Esophagus squamous epithelium (tissue), 5 donors: ENCODE results near the gene PIMREG. TPM values are rescaled to one million over a fixed set of nuclear protein-coding genes. Genes with fewer than 3 reads are reported as not detected.

Source experiments
- DNase-seq: peaks from one replicate; lab custom pipeline; 2025; lab: John Stamatoyannopoulos, UW
- H3K27ac ChIP-seq, 4 donors: fragments of 200-600 bp; sonication (generic); one replicate each; pipeline ENCODE4 v1.5.1; 2016 to 2019; ENCODE audit warnings: mild to moderate bottlenecking in 1 of 4
- H3K27me3 ChIP-seq, 4 donors: fragments of 200-600 bp; sonication (generic); 1 replicate in 3 of 4; 2 replicates in 1 of 4; pipeline versions ENCODE4 v1.5.1 to v1.6.0; 2017 to 2021; ENCODE audit warnings: antibody characterized with exemption in 1 of 4
- H3K36me3 ChIP-seq, 3 donors: fragments of 200-600 bp; sonication (generic); one replicate each; pipeline ENCODE4 v1.5.1; 2016 to 2019
- H3K4me1 ChIP-seq, 3 donors: fragments of 200-600 bp; sonication (generic); one replicate each; pipeline ENCODE4 v1.5.1; 2017 to 2019
- H3K4me3 ChIP-seq, 4 donors: fragments of 200-600 bp; sonication (generic); 1 replicate in 3 of 4; 2 replicates in 1 of 4; pipeline ENCODE4 v1.5.1; 2016 to 2019; ENCODE audit warnings: mild to moderate bottlenecking in 2 of 4, moderate library complexity in 1 of 4
- H3K9me3 ChIP-seq, 3 donors: fragments of 200-600 bp; sonication (generic); one replicate each; pipeline ENCODE4 v1.5.1; 2016 to 2019
- CTCF ChIP-seq, 6 experiments: fragments of 450-650 bp in 4 of 6; fragments of 200-600 bp in 2 of 6; sonication (generic) in 2 of 6; IDR thresholded peaks; one replicate each; pipeline ENCODE4 v1.5.1; 2016 to 2019; ENCODE audit warnings: antibody characterized with exemption in 6 of 6, mild to moderate bottlenecking in 4 of 6, moderate library complexity in 4 of 6
- POLR2A ChIP-seq, 4 donors: fragments of 450-650 bp; IDR thresholded peaks; one replicate each; pipeline ENCODE4 v1.6.1; 2017; ENCODE audit warnings: antibody characterized with exemption in 4 of 4, mild to moderate bottlenecking in 4 of 4, moderate library complexity in 3 of 4
- WGBS, 2 donors: methylation state at CpG; one replicate each; pipeline ENCODE4 v1.1.5; 2018; 5-methylcytosine and 5-hydroxymethylcytosine counted together
- intact Hi-C: fragments of 100-400 bp; cut with DNase I; formaldehyde crosslinking; loops from one replicate; pipeline ENCODE4 v1.15.0; 2022
- total RNA-seq, 4 donors: library from RNA; depleted of rRNA; stranded (reverse); fragments of >200 nt; gene quantifications; one replicate each; pipeline ENCODE4 v1.1.0, GENCODE V29; 2016
- donor health status: DM: yes; HTN: yes; CAD: no.

Gene PIMREG
- 1 to 10 TPM; 3.6 to 7.2 (median 5.2) TPM for total RNA-seq

GRCh38 chr17:6443692-6444570 is at the start of gene PIMREG:
PIMREG (plus strand) TSS chr17:6444455; CDS start chr17:6445111, 656 bp downstream.
- DNase-seq, result peak; percentile 67
- no peak for TF ChIP-seq POLR2A (IDR thresholded peaks at IDR 0.05)
- TF ChIP-seq CTCF (IDR thresholded peaks at IDR 0.05), result no peak
- WGBS, 2 donors, result 0 to 2% methylated on average over 16 to 27 of the region's 62 CpGs
- Histone ChIP-seq H3K4me1 (peaks cover 7 to 20% (median 14%) of the 10 kb centered on the region in 3 donors), H3K27ac (peak within 1 kb of the TSS; percentile 43 to 80 (median 72)), H3K36me3 (peaks cover 0 to 16% (median 0%) of the 10 kb centered on the region in 3 donors), H3K9me3 (no peaks in the 10 kb centered on the region), H3K27me3 (peaks cover 0 to 18% (median 1%) of the 10 kb centered on the region in 4 donors), H3K4me3 (peak within 1 kb of the TSS; percentile 46 to 66 (median 58))
- intact Hi-C loops, result no loop called here

GRCh38 chr17:6398955-6399354 is 45.3 kb upstream of the PIMREG start:
- Histone ChIP-seq H3K36me3 (no peaks in the 10 kb centered on the region), H3K4me3 (no peak overlapping the region), H3K27ac (no peak overlapping the region), H3K9me3 (no peaks in the 10 kb centered on the region), H3K27me3 (peaks cover 0 to 45% (median 3%) of the 10 kb centered on the region in 4 donors), H3K4me1 (no peaks in the 10 kb centered on the region)
- no peak for DNase-seq
- intact Hi-C loops, result no loop called here
- WGBS, 2 donors, result 28 to 57% methylated on average over 1 to 2 of the region's 2 CpGs
- no peak for TF ChIP-seq POLR2A (IDR thresholded peaks at IDR 0.05)
- no peak for TF ChIP-seq CTCF (IDR thresholded peaks at IDR 0.05)

- 70% methylated on average over 6 of the region's 6 CpGs for WGBS, 2 donors
- no peak for DNase-seq
- no peak overlapping the region for H3K27ac ChIP-seq
- no peaks in the 10 kb centered on the region for H3K36me3 ChIP-seq
- H3K4me1 ChIP-seq, result no peaks in the 10 kb centered on the region
- H3K4me3 ChIP-seq, result no peak overlapping the region
- TF ChIP-seq POLR2A (IDR thresholded peaks at IDR 0.05) (no peak), CTCF (IDR thresholded peaks at IDR 0.05) (no peak)
- H3K9me3 ChIP-seq, result no peaks in the 10 kb centered on the region
- intact Hi-C loops, result no loop called here
- H3K27me3 ChIP-seq, result peaks cover 0 to 39% (median 0%) of the 10 kb centered on the region in 4 donors
These were observed 42.0 kb upstream of the PIMREG start for GRCh38 chr17:6402258-6402657.

- intact Hi-C loops, result no loop called here
- WGBS, 2 donors, result 17 to 70% methylated on average over 1 to 6 of the region's 6 CpGs
- H3K27ac ChIP-seq, result no peak overlapping the region
These were observed 36.0 kb upstream of the PIMREG start for GRCh38 chr17:6408276-6408675.

More at GRCh38 chr17:6408276-6408675, 36.0 kb upstream of the PIMREG start:
- no peak for DNase-seq
- no peaks in the 10 kb centered on the region for H3K36me3 ChIP-seq
- H3K4me3 ChIP-seq, result no peak overlapping the region
- H3K27me3 ChIP-seq, result peaks cover 0 to 49% (median 0%) of the 10 kb centered on the region in 4 donors
- TF ChIP-seq CTCF (IDR thresholded peaks at IDR 0.05) (no peak), POLR2A (IDR thresholded peaks at IDR 0.05) (no peak)
- H3K9me3 ChIP-seq, result no peaks in the 10 kb centered on the region
- no peaks in the 10 kb centered on the region for H3K4me1 ChIP-seq
